Liver (tissue), 6 donors: Measurements from ENCODE around the gene GSK3B. TPM values are rescaled to one million over a fixed set of nuclear protein-coding genes. Genes with fewer than 3 reads are reported as not detected.

Experiments
- GABPA ChIP-seq, 2 donors: IDR thresholded peaks in 1 of 2; conservative IDR thresholded peaks in 1 of 2; 2 replicates each; pipeline ENCODE4 v1.6.1; 2016; ENCODE audit warnings: antibody characterized with exemption in 2 of 2, mild to moderate bottlenecking in 1 of 2, moderate library complexity in 1 of 2
- TAF1 ChIP-seq: conservative IDR thresholded peaks from 2 replicates; pipeline ENCODE4 v1.6.1; 2016; ENCODE audit warnings: antibody characterized with exemption, mild to moderate bottlenecking
- polyA plus RNA-seq, 2 donors: library from polyadenylated mRNA; stranded (reverse) in 1 of 2; unstranded in 1 of 2; fragments of 200-250 nt in 1 of 2; fragments of >200 nt in 1 of 2; fragmentation: Nextera tagmentation in 1 of 2; extraction: Ambion mirVana in 1 of 2; gene quantifications; one replicate each; pipeline versions ENCODE4 v1.2.1 to v1.2.3, GENCODE V29; 2013 to 2015
- small RNA-seq: library from RNA; depleted of rRNA; stranded (forward); fragments of <200 nt; gene quantifications from one replicate; pipeline ENCODE3, GENCODE V24; 2014
- total RNA-seq, 2 donors: library from RNA; depleted of rRNA; stranded (reverse); fragments of >200 nt; gene quantifications; one replicate each; pipeline ENCODE4 v1.2.3, GENCODE V29; 2014
- TF ChIP-seq, protein P1 (sequence below): IDR thresholded peaks from 2 replicates; pipeline ENCODE4 v1.6.1; 2016; ENCODE audit warnings: antibody characterized with exemption
- donor health status: healthy.
- donor health status: healthy.
- donor health status: healthy.

The GSK3B gene
- total and polyA plus RNA-seq, 4 donors, result 10.5 to 20.8 (median 18.5) TPM

DNA sequence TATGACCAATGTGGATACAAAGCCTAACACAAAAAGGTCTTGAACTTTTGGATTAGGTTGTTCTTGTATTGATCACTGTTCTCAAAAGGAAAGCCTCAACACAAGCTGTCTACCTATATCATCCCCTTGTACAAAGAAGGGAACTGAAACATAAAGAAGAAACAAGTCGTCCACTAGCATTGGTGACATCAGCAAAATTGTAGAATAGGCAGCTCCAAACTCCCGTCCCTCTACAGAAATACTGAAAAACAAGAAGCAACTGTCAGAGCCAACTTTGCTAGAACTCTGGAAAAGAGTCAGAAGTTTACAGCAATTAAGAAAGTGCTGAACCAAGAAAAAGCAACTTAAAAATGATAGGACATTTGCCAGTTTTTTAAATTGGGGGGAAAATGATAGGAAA lies 319.8 kb downstream of the GSK3B start (continued):
- TF ChIP-seq GABPA (IDR thresholded peaks at IDR 0.05 in 1 of 2, conservative IDR thresholded peaks at IDR 0.05 in 1 of 2) (no peak), TAF1 (no peak)
- TF ChIP-seq, protein P1, sequence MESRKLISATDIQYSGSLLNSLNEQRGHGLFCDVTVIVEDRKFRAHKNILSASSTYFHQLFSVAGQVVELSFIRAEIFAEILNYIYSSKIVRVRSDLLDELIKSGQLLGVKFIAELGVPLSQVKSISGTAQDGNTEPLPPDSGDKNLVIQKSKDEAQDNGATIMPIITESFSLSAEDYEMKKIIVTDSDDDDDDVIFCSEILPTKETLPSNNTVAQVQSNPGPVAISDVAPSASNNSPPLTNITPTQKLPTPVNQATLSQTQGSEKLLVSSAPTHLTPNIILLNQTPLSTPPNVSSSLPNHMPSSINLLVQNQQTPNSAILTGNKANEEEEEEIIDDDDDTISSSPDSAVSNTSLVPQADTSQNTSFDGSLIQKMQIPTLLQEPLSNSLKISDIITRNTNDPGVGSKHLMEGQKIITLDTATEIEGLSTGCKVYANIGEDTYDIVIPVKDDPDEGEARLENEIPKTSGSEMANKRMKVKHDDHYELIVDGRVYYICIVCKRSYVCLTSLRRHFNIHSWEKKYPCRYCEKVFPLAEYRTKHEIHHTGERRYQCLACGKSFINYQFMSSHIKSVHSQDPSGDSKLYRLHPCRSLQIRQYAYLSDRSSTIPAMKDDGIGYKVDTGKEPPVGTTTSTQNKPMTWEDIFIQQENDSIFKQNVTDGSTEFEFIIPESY, result no peak

Small RNA genes lying within 50 kb of the gene (small RNA-seq; reads per million reads assigned to genes)
- gene RN7SL397P (not detected), gene RN7SL762P (not detected)

Other genes with a start within 250 kb of the GSK3B start
- gene GPR156, start 190.8 kb upstream of the GSK3B start, total RNA-seq, result under 1 TPM; 0.09 to 0.17 TPM
- gene GPR156, start 190.8 kb upstream of the GSK3B start, polyA plus RNA-seq, result under 1 TPM in 1 of 2 donors, not detected in 1; 0.02 TPM